Lower leg skin (tissue), 4 donors: ENCODE results near the gene LYRM4. TPM values are rescaled to one million over a fixed set of nuclear protein-coding genes. Genes with fewer than 3 reads are reported as not detected.
A peak's percentile ranks its signal among the peaks of the same experiment; 100 is the strongest.

ENCODE experiments used
- DNase-seq, 2 donors: peaks; one replicate each; pipeline ENCODE4 v3.0.0-alpha.2; 2019; ENCODE audit warnings: low spot score in 2 of 2
- H3K4me3 ChIP-seq: fragments of 200-600 bp; sonication (generic); 2 replicates; pipeline ENCODE4 v1.5.1; 2017; ENCODE audit warnings: mild to moderate bottlenecking, low read depth; ENCODE audit not compliant: poor library complexity, severe bottlenecking
- CTCF ChIP-seq, 3 donors: fragments of 450-650 bp; IDR thresholded peaks; one replicate each; pipeline ENCODE4 v1.5.1; 2016; ENCODE audit warnings: antibody characterized with exemption in 3 of 3, mild to moderate bottlenecking in 3 of 3, moderate library complexity in 2 of 3
- POLR2A ChIP-seq, 2 donors: fragments of 450-650 bp; IDR thresholded peaks; one replicate each; pipeline ENCODE4 v1.6.1; 2016 to 2017; ENCODE audit warnings: antibody characterized with exemption in 2 of 2, mild to moderate bottlenecking in 1 of 2, moderate library complexity in 1 of 2
- WGBS, 2 donors: methylation state at CpG; one replicate each; pipeline ENCODE4 v1.1.5; 2018; 5-methylcytosine and 5-hydroxymethylcytosine counted together
- intact Hi-C: fragments of 100-400 bp; cut with DNase I; formaldehyde crosslinking; loops from one replicate; pipeline ENCODE4 v1.15.0; 2023; ENCODE audit warnings: low total_unique reads
- total RNA-seq, 4 donors: library from RNA; depleted of rRNA; stranded (reverse); fragments of >200 nt; gene quantifications; one replicate each; pipeline ENCODE4 v1.1.0, GENCODE V29; 2016

Gene LYRM4
- total RNA-seq, 4 donors from 2014 or later, result 14.4 to 20.8 (median 20.4) TPM

GRCh38 chr6:5115168-5115567 is 145.6 kb downstream of the LYRM4 start:
- intact Hi-C loops, result no loop called here
- no peak overlapping the region for H3K4me3 ChIP-seq
- 90 to 91% methylated on average over 10 of the region's 10 CpGs for WGBS, 2 donors
- TF ChIP-seq CTCF (IDR thresholded peaks at IDR 0.05), result no peak
- TF ChIP-seq POLR2A (IDR thresholded peaks at IDR 0.05), result no peak
- peak in 1 of 2 donors; percentile 46 for DNase-seq

GRCh38 chr6:5113096-5113495 is 147.7 kb downstream of the LYRM4 start:
- peak in 1 of 2 donors; percentile 58 for DNase-seq
- TF ChIP-seq POLR2A (IDR thresholded peaks at IDR 0.05), result no peak
- TF ChIP-seq CTCF (IDR thresholded peaks at IDR 0.05), result no peak
- WGBS, 2 donors, result 94 to 96% methylated on average over 13 of the region's 13 CpGs
- no peak overlapping the region for H3K4me3 ChIP-seq
- intact Hi-C loops, result no loop called here

- 75 to 76% methylated on average over 17 of the region's 17 CpGs for WGBS, 2 donors
- peak in 1 of 2 donors; percentile 64 for DNase-seq
Measured at GRCh38 chr6:5112066-5112799, 148.5 kb downstream of the LYRM4 start.

GRCh38 chr6:5111626-5112025 is 149.1 kb downstream of the LYRM4 start:
- no peak overlapping the region for H3K4me3 ChIP-seq
- intact Hi-C loops, result no loop called here
- no peak for TF ChIP-seq CTCF (IDR thresholded peaks at IDR 0.05)
- TF ChIP-seq POLR2A (IDR thresholded peaks at IDR 0.05), result no peak
- WGBS, 2 donors, result 91 to 93% methylated on average over 7 of the region's 7 CpGs
- peak in 1 of 2 donors; percentile 58 for DNase-seq

More at GRCh38 chr6:5112066-5112799, 148.5 kb downstream of the LYRM4 start:
- intact Hi-C loops, result no loop called here
- H3K4me3 ChIP-seq, result no peak overlapping the region
- TF ChIP-seq CTCF (IDR thresholded peaks at IDR 0.05), result no peak
- TF ChIP-seq POLR2A (IDR thresholded peaks at IDR 0.05), result no peak

GRCh38 chr6:5110246-5110645 is 150.5 kb downstream of the LYRM4 start:
- DNase-seq, result peak in 1 of 2 donors; percentile 65
- TF ChIP-seq POLR2A (IDR thresholded peaks at IDR 0.05) (no peak), CTCF (IDR thresholded peaks at IDR 0.05) (no peak)
- intact Hi-C loops, result no loop called here
- no peak overlapping the region for H3K4me3 ChIP-seq
- 91% methylated on average over 16 of the region's 16 CpGs for WGBS, 2 donors
